Lower lobe of right lung (tissue), 2 donors: ENCODE measurements around the gene DLD. TPM values are rescaled to one million over a fixed set of nuclear protein-coding genes. Genes with fewer than 3 reads are reported as not detected.
"Not testable (repeated sequence)": the region's sequence is repeated elsewhere in the genome, so short reads cannot be mapped to it uniquely, and the experiment has no call there.

Experiments
- ATAC-seq, 2 donors: fragments of 200-7000 bp; cut with Tn5 transposase; one replicate each; pipeline ENCODE4 v1.9.1; 2020 to 2022; ENCODE audit warnings: mild to moderate bottlenecking in 2 of 2, moderate library complexity in 2 of 2
- DNase-seq: peaks from one replicate; pipeline ENCODE4 v3.0.0-alpha.2; 2020
- H3K27ac ChIP-seq: fragments of 200-600 bp; one replicate; pipeline ENCODE4 v1.8.0; 2022
- H3K27me3 ChIP-seq: fragments of 200-600 bp; one replicate; pipeline ENCODE4 v1.8.0; 2022; ENCODE audit warnings: low read depth
- H3K36me3 ChIP-seq: fragments of 200-600 bp; one replicate; pipeline ENCODE4 v1.8.0; 2022; ENCODE audit warnings: mild to moderate bottlenecking
- H3K4me1 ChIP-seq: fragments of 200-600 bp; one replicate; pipeline ENCODE4 v1.8.0; 2022
- H3K4me3 ChIP-seq: fragments of 200-600 bp; one replicate; pipeline ENCODE4 v1.8.0; 2022; ENCODE audit warnings: mild to moderate bottlenecking
- H3K9me3 ChIP-seq: fragments of 200-600 bp; one replicate; pipeline ENCODE4 v1.8.0; 2022
- CTCF ChIP-seq: fragments of 200-600 bp; IDR thresholded peaks from one replicate; pipeline ENCODE4 v1.8.0; 2022; ENCODE audit warnings: antibody characterized with exemption, mild to moderate bottlenecking
- intact Hi-C: fragments of 100-400 bp; cut with DNase I; formaldehyde crosslinking; loops from one replicate; pipeline ENCODE4 v1.11.0; 2022
- total RNA-seq: library from RNA; stranded (reverse); fragmentation: NEBNext Ultra II Directional; extraction: Animal tissue kit (Norgen Biotek cat#: 25700); gene quantifications from one replicate; pipeline ENCODE4 v1.2.1, GENCODE V29; 2021
- donor health status: DM: no; HTN: yes; CAD: no; lungs with severe emphysema.

Gene DLD
- total RNA-seq, 1 donor from 2014 or later, result 64.1 TPM

DNA sequence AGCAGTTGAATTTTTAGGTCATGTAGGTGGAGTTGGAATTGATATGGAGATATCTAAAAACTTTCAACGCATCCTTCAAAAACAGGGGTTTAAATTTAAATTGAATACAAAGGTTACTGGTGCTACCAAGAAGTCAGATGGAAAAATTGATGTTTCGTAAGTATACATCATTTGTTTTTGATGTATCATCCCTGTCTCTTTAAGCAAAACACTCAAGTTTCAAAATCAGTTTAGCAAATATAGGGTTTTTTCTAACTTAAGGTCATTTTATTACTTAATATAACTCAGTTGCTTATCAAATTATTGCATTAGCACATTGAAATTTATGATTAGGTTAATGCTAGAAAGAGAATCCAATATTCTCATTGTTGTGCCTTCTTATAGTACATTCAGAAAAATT, 24.6 kb downstream of the DLD start:
- TF ChIP-seq CTCF, result no peak
- DNase-seq (no peak), ATAC-seq (no peak)
- Histone ChIP-seq H3K27ac (no peak overlapping the region), H3K4me1 (peaks cover 4% of the 10 kb centered on the region), H3K27me3 (no peaks in the 10 kb centered on the region), H3K9me3 (no peaks in the 10 kb centered on the region), H3K36me3 (peaks cover 72% of the 10 kb centered on the region), H3K4me3 (no peak overlapping the region)
- intact Hi-C loops, result no loop called here

- H3K27me3 ChIP-seq, result no peaks in the 10 kb centered on the region
- TF ChIP-seq CTCF, result no peak
- peaks cover 78% of the 10 kb centered on the region for H3K36me3 ChIP-seq
- H3K9me3 ChIP-seq, result no peaks in the 10 kb centered on the region
- no peak for ATAC-seq
- H3K4me1 ChIP-seq, result peaks cover 4% of the 10 kb centered on the region
- no peak for DNase-seq
- intact Hi-C loops, result no loop called here
- H3K4me3 ChIP-seq, result no peak overlapping the region
- no peak overlapping the region for H3K27ac ChIP-seq
Measured at GRCh38 chr7:107917763-107918651, 27.0 kb downstream of the DLD start.

DNA sequence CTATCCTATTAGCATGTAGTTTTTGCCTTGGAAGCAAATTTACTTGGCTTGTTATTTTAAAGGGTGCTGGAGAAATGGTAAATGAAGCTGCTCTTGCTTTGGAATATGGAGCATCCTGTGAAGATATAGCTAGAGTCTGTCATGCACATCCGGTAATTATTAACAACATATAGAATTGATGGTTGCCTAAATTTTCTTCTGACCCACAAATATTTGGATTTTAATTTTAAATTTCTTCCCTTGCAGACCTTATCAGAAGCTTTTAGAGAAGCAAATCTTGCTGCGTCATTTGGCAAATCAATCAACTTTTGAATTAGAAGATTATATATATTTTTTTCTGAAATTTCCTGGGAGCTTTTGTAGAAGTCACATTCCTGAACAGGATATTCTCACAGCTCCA, 28.0 kb downstream of the DLD start:
- DNase-seq, result no peak
- intact Hi-C loops, result no loop called here
- no peak for ATAC-seq
- TF ChIP-seq CTCF, result no peak
- Histone ChIP-seq H3K4me1 (no peaks in the 10 kb centered on the region), H3K27ac (no peak overlapping the region), H3K36me3 (peaks cover 87% of the 10 kb centered on the region), H3K9me3 (no peaks in the 10 kb centered on the region), H3K27me3 (no peaks in the 10 kb centered on the region), H3K4me3 (no peak overlapping the region)

- no peaks in the 10 kb centered on the region for H3K4me1 ChIP-seq
- no peak for TF ChIP-seq CTCF
- no peaks in the 10 kb centered on the region for H3K27me3 ChIP-seq
- no peak for DNase-seq
- H3K9me3 ChIP-seq, result no peaks in the 10 kb centered on the region
- no peak overlapping the region for H3K27ac ChIP-seq
- intact Hi-C loops, result no loop called here
- peak in 1 of 2 donors; percentile 21 for ATAC-seq
- peaks cover 99% of the 10 kb centered on the region for H3K36me3 ChIP-seq
- H3K4me3 ChIP-seq, result no peak overlapping the region
Measured at GRCh38 chr7:107920048-107920772, 29.2 kb downstream of the DLD start.

DNA sequence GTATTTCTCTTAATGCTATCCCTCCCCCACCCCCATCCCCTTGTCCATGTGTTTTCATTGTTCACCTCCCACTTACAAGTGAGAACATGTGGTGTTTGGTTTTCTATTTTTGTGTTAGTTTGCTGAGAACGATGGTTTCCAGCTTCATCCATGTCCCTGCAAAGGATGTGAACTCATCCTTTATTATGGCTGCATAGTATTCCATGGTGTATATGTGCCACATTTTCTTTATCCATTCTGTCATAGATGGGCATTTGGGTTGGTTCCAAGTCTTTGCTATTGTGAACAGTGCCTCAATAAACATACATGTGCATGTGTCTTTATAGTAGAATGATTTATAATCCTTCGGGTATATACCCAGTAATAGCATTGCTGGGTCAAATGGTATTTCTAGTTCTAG, 30.8 kb downstream of the DLD start:
- intact Hi-C loops, H3K4me3 ChIP-seq, H3K27ac ChIP-seq, H3K9me3 ChIP-seq, H3K4me1 ChIP-seq, ATAC-seq, DNase-seq, H3K27me3 ChIP-seq: not testable (repeated sequence)
- H3K36me3 ChIP-seq, result peaks cover 99% of the 10 kb centered on the region

DNA sequence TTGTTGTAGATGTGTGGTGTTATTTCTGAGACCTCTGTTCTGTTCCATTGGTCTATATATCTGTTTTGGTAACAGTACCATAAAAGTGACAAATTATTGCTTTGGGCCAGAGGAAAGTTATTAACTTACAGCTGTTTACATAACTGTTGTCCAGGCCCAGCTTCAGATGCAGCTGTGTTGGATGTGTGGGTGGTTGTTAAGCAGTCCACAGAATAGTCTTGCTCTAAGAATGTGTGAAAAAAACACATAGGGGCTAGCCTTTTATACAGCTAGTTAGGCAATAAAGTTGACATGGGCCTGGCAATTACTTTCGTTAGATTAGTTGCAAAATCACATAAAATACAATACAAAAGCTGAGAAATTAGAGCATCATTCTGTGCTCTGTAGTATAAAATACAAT, 31.9 kb downstream of the DLD start:
- Histone ChIP-seq H3K36me3 (peaks cover 99% of the 10 kb centered on the region), H3K4me1 (no peaks in the 10 kb centered on the region), H3K27ac (no peak overlapping the region), H3K9me3 (no peaks in the 10 kb centered on the region), H3K4me3 (no peak overlapping the region), H3K27me3 (no peaks in the 10 kb centered on the region)
- intact Hi-C loops, result no loop called here
- ATAC-seq (no peak), DNase-seq (no peak)
- no peak for TF ChIP-seq CTCF
